ENCODE results near the gene SIM1.

GRCh38 chr6:100412872-100413271 lies 51.8 kb downstream of the SIM1 start:
- TF ChIP-seq, protein P1, sequence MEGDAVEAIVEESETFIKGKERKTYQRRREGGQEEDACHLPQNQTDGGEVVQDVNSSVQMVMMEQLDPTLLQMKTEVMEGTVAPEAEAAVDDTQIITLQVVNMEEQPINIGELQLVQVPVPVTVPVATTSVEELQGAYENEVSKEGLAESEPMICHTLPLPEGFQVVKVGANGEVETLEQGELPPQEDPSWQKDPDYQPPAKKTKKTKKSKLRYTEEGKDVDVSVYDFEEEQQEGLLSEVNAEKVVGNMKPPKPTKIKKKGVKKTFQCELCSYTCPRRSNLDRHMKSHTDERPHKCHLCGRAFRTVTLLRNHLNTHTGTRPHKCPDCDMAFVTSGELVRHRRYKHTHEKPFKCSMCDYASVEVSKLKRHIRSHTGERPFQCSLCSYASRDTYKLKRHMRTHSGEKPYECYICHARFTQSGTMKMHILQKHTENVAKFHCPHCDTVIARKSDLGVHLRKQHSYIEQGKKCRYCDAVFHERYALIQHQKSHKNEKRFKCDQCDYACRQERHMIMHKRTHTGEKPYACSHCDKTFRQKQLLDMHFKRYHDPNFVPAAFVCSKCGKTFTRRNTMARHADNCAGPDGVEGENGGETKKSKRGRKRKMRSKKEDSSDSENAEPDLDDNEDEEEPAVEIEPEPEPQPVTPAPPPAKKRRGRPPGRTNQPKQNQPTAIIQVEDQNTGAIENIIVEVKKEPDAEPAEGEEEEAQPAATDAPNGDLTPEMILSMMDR (IDR thresholded peaks at IDR 0.05): no peak
- TF ChIP-seq POLR2A (IDR thresholded peaks at IDR 0.05) (no peak), POLR2AphosphoS5 (IDR thresholded peaks at IDR 0.05) (no peak), EP300 (IDR thresholded peaks at IDR 0.05) (no peak)
